Activated CD4-positive, alpha-beta T cell treated with anti-CD3 and anti-CD28 coated beads for 36 hours (primary cell): Measurements from ENCODE around the gene ZC3H12C. TPM values are rescaled to one million over a fixed set of nuclear protein-coding genes. Genes with fewer than 3 reads are reported as not detected.

Source experiments
- ATAC-seq: fragments of 200-7000 bp; cut with Tn5 transposase; one replicate; pipeline ENCODE4 v1.10.0; 2021; ENCODE audit warnings: mild to moderate bottlenecking, moderate library complexity
- CTCF ChIA-PET: fragments of 350-600 bp; sonication (Branson Sonifier 250); formaldehyde crosslinking; loops from one replicate; lab custom pipeline; 2021; ENCODE audit warnings: antibody characterized with exemption; lab: Charles Lee
- POLR2A ChIA-PET: fragments of 350-600 bp; sonication (Branson Sonifier 250); formaldehyde crosslinking; loops from one replicate; lab custom pipeline; 2021; ENCODE audit warnings: antibody characterized with exemption, inconsistent platforms; lab: Charles Lee
- DNase-seq: peaks from one replicate; pipeline ENCODE4 v3.0.0-alpha.2; 2020
- H3K27ac Mint-ChIP-seq: one replicate; pipeline ENCODE4 v1.8.0; 2021; ENCODE audit warnings: mixed read lengths
- H3K27me3 Mint-ChIP-seq: one replicate; pipeline ENCODE4 v1.8.0; 2021; ENCODE audit warnings: mixed read lengths
- H3K36me3 Mint-ChIP-seq: one replicate; pipeline ENCODE4 v1.8.0; 2021; ENCODE audit warnings: low read depth, mixed read lengths
- H3K4me1 Mint-ChIP-seq: one replicate; pipeline ENCODE4 v1.8.0; 2021; ENCODE audit warnings: mixed read lengths
- H3K4me3 Mint-ChIP-seq: one replicate; pipeline ENCODE4 v1.8.0; 2021; ENCODE audit warnings: mild to moderate bottlenecking, moderate library complexity, mixed read lengths
- H3K9me3 Mint-ChIP-seq: one replicate; pipeline ENCODE4 v1.8.0; 2021; ENCODE audit warnings: low read depth, mixed read lengths
- intact Hi-C, 2 experiments: fragments of 100-400 bp; cut with DNase I in 1 of 2; cut with micrococcal nuclease in 1 of 2; formaldehyde crosslinking; loops; one replicate each; pipeline versions ENCODE4 v1.14.2 to v1.15.1; 2022 to 2024; cut with DNase I, micrococcal nuclease
- total RNA-seq, 2 experiments: library from RNA; stranded (reverse); gene quantifications; one replicate each; pipeline ENCODE4 v1.2.3, GENCODE V29; 2021

ZC3H12C gene
- total RNA-seq, 2 experiments from 2014 or later: 1.6 TPM

DNA sequence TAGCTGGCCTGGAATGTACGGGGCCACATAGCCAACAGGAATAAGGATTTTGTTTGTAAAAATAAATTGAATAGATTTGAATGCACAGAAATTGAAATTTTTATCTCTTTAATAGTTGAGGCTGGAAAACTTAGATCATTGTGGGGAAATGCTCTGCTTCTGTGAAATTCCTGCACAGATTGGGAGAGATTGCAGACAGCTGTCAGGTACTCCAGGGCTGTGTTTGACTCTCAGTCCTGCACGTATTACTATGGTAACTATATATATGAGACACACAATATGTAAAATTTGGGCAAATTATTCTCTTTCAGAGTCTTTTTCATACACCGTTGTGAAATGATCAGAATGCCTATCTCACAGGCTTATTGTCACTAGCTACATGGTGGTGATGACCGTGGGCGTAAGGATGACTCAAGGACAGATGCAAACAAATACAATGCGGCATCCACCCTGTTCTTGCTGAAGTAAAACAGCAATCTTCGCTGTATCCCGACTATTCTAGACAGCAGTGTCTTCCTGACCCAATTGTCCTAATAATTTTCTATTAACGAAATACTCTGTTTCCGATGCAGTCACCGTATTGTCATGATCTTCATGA is 79.4 kb downstream of the ZC3H12C start:
- ChIA-PET CTCF (interaction anchor here (1.0 to 1.5 kb wide), 3 partner anchors 16 to 95 kb away, joined by 3 to 4 read pairs (median 3); no protein-coding TSS in a partner anchor), POLR2A (no interaction called here)
- ATAC-seq: no peak
- intact Hi-C loops: loop anchor here in 1 of 2 experiments (5.0 kb wide), 1 partner anchor 225 kb away; no protein-coding TSS in a partner anchor
- Mint-ChIP-seq H3K4me3 (no peak overlapping the region), H3K4me1 (peaks cover 6% of the 10 kb centered on the region), H3K27ac (no peak overlapping the region), H3K36me3 (no peaks in the 10 kb centered on the region), H3K9me3 (no peaks in the 10 kb centered on the region), H3K27me3 (peaks cover 16% of the 10 kb centered on the region)
- peak; percentile 31 for DNase-seq

DNA sequence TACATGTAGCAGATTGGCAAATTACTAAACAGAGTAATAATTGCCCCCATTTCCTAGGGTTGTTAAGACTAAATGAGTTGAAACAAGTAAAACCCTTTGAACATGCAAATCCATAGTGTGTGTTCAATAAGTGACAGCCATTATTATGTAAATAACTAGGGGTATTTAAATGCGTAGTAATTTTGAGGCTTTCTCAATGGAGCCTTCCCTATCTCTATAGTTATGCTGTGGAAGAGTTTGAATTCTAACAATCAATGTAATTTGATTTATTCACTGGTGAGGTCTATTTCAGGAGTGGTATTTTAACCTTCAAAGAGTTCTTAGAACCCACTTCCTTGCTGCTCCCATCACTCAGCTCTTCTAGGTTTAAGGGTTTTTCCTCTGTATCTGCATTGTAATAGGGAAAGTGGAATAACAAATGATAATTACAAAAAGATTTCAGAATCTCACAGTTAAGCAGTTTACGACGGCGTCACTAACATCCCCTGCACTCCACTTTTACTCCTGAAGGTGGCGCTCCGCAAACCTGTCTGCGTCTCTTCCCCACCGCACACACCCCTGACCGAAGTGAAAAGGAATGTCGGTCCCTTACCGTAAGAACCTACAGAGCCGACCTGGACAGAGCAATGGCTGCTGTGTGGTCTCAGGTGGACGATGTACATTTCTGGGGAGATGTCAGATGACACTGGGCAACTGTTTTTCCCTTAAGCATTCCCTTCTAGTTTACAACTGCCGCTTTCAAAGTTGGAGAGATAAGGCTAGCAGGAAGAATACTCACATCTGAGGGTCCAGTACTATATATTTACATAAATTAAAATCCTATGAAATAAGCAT is 80.8 kb downstream of the ZC3H12C start:
- peak; percentile 84 for DNase-seq
- H3K36me3 Mint-ChIP-seq: no peaks in the 10 kb centered on the region
- H3K27ac Mint-ChIP-seq: no peak overlapping the region
- H3K27me3 Mint-ChIP-seq: peaks cover 16% of the 10 kb centered on the region
- ATAC-seq: peak; percentile 88
- H3K9me3 Mint-ChIP-seq: no peaks in the 10 kb centered on the region
- POLR2A ChIA-PET: interaction anchor here (0.6 kb wide), 1 partner anchor 24 kb away, joined by 5 read pairs; no protein-coding TSS in a partner anchor
- H3K4me3 Mint-ChIP-seq: no peak overlapping the region
- CTCF ChIA-PET: interaction anchor here (0.5 to 2.5 kb wide), 14 partner anchors 8 to 1108 kb away, joined by 3 to 9 read pairs (median 4); no protein-coding TSS in a partner anchor
- peaks cover 6% of the 10 kb centered on the region for H3K4me1 Mint-ChIP-seq
- intact Hi-C loops: loop anchor here in 1 of 2 experiments (1.0 to 5.0 kb wide), 2 partner anchors 227 to 259 kb away; no protein-coding TSS in a partner anchor

DNA sequence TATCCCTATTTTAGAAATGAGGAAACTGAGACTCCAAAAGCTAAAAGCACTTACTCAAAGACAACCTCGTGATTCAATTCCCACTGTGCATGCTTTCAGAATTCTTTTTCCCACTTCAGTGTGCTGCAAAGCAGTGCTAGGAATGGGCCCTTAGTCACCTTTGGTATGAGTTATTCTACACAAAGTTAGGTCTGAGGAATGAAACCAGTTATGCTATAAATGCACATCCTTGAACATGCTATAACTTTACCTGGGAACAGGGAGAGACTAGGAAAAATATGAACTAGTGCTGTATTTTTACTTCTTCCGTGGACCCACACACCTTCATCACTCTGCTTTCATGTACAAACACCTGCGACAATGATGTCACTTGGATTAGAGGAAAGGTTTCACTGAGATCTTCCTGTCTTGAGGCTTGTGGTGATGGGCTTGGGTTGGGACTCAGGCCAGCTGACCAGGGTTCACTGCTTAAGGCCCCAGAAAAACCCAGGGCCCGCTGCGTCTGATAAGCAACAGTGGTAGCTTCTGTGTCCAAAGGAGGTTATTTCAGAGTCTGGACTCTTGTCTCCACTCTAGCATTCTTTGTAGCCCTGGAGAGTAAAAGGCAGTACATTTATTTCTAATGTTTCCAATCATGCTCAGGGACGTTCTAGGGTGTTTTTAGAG is 81.6 kb downstream of the ZC3H12C start:
- DNase-seq (no peak), ATAC-seq (no peak)
- H3K9me3 Mint-ChIP-seq: no peaks in the 10 kb centered on the region
- ChIA-PET CTCF (interaction anchor here (0.5 to 2.5 kb wide), 12 partner anchors 9 to 1107 kb away, joined by 3 to 9 read pairs (median 4); no protein-coding TSS in a partner anchor), POLR2A (interaction anchor here (0.6 kb wide), 1 partner anchor 24 kb away, joined by 5 read pairs; no protein-coding TSS in a partner anchor)
- H3K4me1 Mint-ChIP-seq: peaks cover 6% of the 10 kb centered on the region
- intact Hi-C loops: loop anchor here in 1 of 2 experiments (1.0 to 5.0 kb wide), 2 partner anchors 227 to 259 kb away; no protein-coding TSS in a partner anchor
- peaks cover 16% of the 10 kb centered on the region for H3K27me3 Mint-ChIP-seq
- no peaks in the 10 kb centered on the region for H3K36me3 Mint-ChIP-seq
- no peak overlapping the region for H3K27ac Mint-ChIP-seq
- H3K4me3 Mint-ChIP-seq: no peak overlapping the region

DNA sequence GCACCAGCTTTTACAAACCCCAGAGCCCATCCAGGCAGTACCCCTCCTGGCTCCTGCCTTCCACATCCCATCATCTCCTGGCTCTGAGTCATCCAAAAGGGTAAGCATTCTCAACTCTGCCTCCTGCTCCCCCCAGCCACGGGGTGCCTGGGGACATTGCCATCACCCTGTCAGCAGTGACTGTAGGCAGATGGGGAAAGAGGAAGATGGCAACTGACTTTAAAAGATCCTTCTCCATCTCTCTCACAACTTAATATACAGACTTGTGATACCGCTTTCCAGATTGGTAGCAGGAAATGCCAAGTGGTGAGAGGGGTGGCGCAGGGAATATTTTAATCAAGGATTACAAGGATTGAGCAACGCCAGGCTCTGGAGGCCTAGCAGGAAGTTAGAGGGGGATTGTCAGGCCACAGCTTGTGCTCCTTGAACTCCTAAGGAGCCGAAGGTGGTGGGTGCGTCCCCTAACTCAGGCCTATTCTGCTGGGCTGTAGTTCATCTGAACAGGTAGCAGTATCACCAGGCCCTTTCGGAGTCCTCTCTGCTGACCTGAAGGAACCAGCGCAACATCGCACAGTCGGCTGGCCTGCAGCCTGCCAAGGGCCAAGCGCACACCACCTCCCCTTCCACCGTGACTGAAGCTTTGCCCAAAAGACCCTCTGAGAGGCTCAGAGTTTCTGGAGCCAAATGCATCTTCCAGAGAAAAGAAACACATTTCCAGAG is 83.3 kb downstream of the ZC3H12C start:
- DNase-seq (no peak), ATAC-seq (no peak)
- Mint-ChIP-seq H3K4me1 (peaks cover 6% of the 10 kb centered on the region), H3K4me3 (no peak overlapping the region), H3K36me3 (no peaks in the 10 kb centered on the region), H3K27ac (no peak overlapping the region), H3K27me3 (peaks cover 15% of the 10 kb centered on the region), H3K9me3 (no peaks in the 10 kb centered on the region)
- POLR2A ChIA-PET: no interaction called here
- CTCF ChIA-PET: interaction anchor here (0.6 to 2.5 kb wide), 5 partner anchors 8 to 201 kb away, joined by 3 to 9 read pairs (median 3); no protein-coding TSS in a partner anchor
- intact Hi-C loops: no loop called here

DNA sequence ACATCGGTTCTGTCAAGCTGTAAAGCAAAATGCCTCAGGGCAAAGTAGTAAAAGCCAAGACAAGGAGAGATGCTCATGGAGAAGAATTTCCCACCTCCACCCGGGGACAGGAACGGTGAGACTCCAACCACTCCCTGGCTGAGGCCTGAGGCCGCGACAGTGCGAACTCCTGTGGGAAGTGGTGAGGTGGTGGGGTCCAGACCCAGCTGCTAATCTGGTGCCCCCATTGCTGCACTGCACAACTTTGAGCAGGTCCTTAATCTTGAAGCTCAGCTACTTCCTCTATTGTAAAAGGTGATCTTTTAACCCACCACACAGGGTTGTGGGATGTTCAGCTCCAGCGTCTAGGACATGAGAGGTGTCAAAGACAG is 83.9 kb downstream of the ZC3H12C start:
- peaks cover 11% of the 10 kb centered on the region for H3K27me3 Mint-ChIP-seq
- H3K36me3 Mint-ChIP-seq: no peaks in the 10 kb centered on the region
- intact Hi-C loops: no loop called here
- H3K27ac Mint-ChIP-seq: no peak overlapping the region
- CTCF ChIA-PET: interaction anchor here (0.6 to 1.2 kb wide), 3 partner anchors 11 to 200 kb away, joined by 3 to 4 read pairs (median 3); no protein-coding TSS in a partner anchor
- no peaks in the 10 kb centered on the region for H3K9me3 Mint-ChIP-seq
- no peak overlapping the region for H3K4me3 Mint-ChIP-seq
- ATAC-seq: no peak
- no peak for DNase-seq
- H3K4me1 Mint-ChIP-seq: peaks cover 6% of the 10 kb centered on the region
- POLR2A ChIA-PET: no interaction called here

DNA sequence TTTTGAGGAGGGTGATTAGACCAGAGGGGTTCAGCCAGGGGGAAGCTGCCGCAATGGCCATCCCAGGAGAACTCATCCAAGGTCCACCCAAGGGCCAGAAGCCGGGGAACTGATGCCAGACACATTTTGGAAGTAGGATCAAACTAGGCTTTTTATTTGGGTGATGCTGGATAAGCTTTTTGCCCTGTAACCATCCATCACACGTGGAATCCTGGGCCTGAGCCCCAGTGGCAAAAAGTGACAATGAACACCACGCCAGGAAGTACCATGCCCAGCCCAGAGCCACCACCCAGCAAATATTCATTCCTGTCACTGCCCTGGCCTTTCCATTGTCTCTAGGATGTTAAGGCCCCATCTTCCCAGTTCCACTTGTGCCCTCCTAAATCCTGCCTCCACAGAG is 85.9 kb downstream of the ZC3H12C start:
- Mint-ChIP-seq H3K36me3 (no peaks in the 10 kb centered on the region), H3K4me3 (no peak overlapping the region), H3K27ac (no peak overlapping the region), H3K27me3 (peaks cover 2% of the 10 kb centered on the region), H3K4me1 (peaks cover 2% of the 10 kb centered on the region), H3K9me3 (no peaks in the 10 kb centered on the region)
- CTCF ChIA-PET: interaction anchor here (1.1 kb wide), 1 partner anchor 12 kb away, joined by 6 read pairs; no protein-coding TSS in a partner anchor
- ATAC-seq: no peak
- POLR2A ChIA-PET: interaction anchor here (0.6 kb wide), 1 partner anchor 1115 kb away, joined by 3 read pairs; no protein-coding TSS in a partner anchor
- no peak for DNase-seq
- intact Hi-C loops: no loop called here

DNA sequence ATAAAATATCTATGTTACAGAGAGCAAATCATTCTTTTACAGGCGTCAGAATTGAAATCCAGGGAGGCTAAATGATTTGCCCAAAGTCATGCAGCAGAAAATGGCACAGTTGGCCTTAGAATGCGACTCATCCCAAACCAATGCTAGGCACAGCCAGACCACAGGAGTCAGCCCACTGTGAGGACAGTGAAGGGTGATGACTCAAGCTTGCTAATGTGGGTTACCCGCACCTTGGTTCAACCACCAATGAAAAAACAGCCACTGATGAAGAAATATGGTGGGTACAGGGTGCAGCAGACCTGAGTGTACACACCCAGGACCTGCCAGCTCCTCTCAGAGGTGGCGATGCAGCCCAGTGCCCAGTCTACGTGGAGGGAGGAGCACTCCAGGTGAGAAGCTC is 89.7 kb downstream of the ZC3H12C start:
- no peaks in the 10 kb centered on the region for H3K36me3 Mint-ChIP-seq
- no peaks in the 10 kb centered on the region for H3K4me1 Mint-ChIP-seq
- ChIA-PET CTCF (no interaction called here), POLR2A (interaction anchor here (0.6 kb wide), 1 partner anchor 1007 kb away, joined by 5 read pairs; no protein-coding TSS in a partner anchor)
- H3K27ac Mint-ChIP-seq: no peak overlapping the region
- no peaks in the 10 kb centered on the region for H3K27me3 Mint-ChIP-seq
- intact Hi-C loops: no loop called here
- DNase-seq (no peak), ATAC-seq (no peak)
- H3K4me3 Mint-ChIP-seq: no peak overlapping the region
- H3K9me3 Mint-ChIP-seq: no peaks in the 10 kb centered on the region

DNA sequence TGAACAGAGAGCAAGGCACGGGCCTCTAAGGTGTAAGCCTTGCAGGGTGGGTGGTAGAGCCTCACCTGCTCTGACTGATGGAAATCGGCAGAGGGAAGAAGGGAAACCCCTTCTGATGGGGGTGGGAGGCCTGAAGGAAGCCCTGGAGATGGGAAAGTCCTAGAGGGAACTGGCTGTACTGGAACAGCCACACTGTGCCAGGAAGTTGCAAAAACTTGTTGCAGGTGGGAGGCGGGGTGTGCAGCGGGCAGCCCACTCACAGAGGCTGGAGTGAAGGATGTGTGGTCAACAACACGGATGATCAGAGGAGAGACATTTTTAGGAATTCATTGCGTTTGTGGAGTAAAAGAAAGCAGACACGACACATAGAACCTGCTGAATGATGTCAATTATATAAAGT is 91.3 kb downstream of the ZC3H12C start:
- Mint-ChIP-seq H3K4me1 (no peaks in the 10 kb centered on the region), H3K27me3 (no peaks in the 10 kb centered on the region), H3K36me3 (no peaks in the 10 kb centered on the region), H3K4me3 (no peak overlapping the region), H3K9me3 (no peaks in the 10 kb centered on the region), H3K27ac (no peak overlapping the region)
- ChIA-PET POLR2A (no interaction called here), CTCF (interaction anchor here (0.6 kb wide), 1 partner anchor 9 kb away, joined by 3 read pairs; no protein-coding TSS in a partner anchor)
- no peak for ATAC-seq
- DNase-seq: no peak
- intact Hi-C loops: no loop called here

DNA sequence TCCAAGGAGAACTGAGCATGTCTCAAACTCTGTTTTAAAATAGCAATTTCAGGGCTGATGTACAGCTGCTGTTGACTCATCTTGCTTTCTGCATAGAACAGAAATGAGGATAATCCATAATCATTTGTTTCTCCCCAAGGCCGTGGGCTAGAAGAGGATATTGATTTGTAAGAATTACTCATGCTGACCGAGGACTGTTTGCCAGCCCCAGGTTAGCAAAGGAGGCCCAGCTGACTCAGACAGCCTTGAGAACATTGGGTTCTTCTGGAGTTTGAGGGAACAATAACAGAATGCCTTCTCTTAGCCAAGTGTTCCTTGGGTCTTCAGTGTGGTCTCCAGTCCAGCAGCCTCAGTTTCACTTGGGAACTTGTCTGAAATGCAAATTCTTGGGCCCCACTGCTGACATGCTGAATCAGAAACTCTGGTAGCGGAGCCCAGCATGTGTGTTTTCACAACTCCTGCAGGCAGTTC is 92.0 kb downstream of the ZC3H12C start:
- no peaks in the 10 kb centered on the region for H3K36me3 Mint-ChIP-seq
- intact Hi-C loops: no loop called here
- H3K4me3 Mint-ChIP-seq: no peak overlapping the region
- ChIA-PET CTCF (no interaction called here), POLR2A (no interaction called here)
- no peak overlapping the region for H3K27ac Mint-ChIP-seq
- H3K9me3 Mint-ChIP-seq: no peaks in the 10 kb centered on the region
- ATAC-seq (no peak), DNase-seq (no peak)
- no peaks in the 10 kb centered on the region for H3K27me3 Mint-ChIP-seq
- H3K4me1 Mint-ChIP-seq: no peaks in the 10 kb centered on the region

DNA sequence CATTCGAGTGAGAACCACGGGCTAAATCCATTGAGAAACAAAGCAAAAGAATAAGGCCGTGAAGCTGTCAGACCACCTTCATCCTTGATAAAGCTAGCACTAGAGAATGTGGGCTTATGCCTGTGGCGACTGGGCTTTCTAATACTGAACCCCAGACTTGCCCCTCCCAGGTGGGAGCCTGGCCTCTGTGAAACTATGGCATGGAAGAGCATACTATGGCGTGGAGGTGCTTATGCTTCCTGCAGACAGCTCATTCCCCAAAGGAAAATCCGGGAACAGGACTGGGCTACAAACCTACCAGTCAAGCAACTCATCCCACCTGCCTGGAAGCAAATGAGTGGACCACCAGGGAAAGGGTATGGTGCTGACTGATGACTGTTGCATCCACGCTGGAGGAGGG is 92.4 kb downstream of the ZC3H12C start:
- Mint-ChIP-seq H3K27ac (no peak overlapping the region), H3K27me3 (no peaks in the 10 kb centered on the region), H3K36me3 (no peaks in the 10 kb centered on the region), H3K4me3 (no peak overlapping the region), H3K4me1 (no peaks in the 10 kb centered on the region), H3K9me3 (no peaks in the 10 kb centered on the region)
- DNase-seq (no peak), ATAC-seq (no peak)
- ChIA-PET POLR2A (no interaction called here), CTCF (no interaction called here)
- intact Hi-C loops: no loop called here
